DND-41 (cell line): ENCODE results near the gene AASDH.

ENCODE experiments used
- EZH2 ChIP-seq: IDR thresholded peaks from 3 replicates; pipeline ENCODE4 v1.6.1; 2012; ENCODE audit warnings: borderline replicate concordance, low read depth, mild to moderate bottlenecking, moderate library complexity, low read length, inconsistent platforms; ENCODE audit not compliant: severe bottlenecking
- TF ChIP-seq, protein P1 (sequence below): IDR thresholded peaks from 2 replicates; pipeline ENCODE4 v1.5.1; 2012; ENCODE audit warnings: borderline replicate concordance, low read length, moderate library complexity, mild to moderate bottlenecking; ENCODE audit not compliant: poor library complexity, severe bottlenecking; ENCODE audit errors: extremely low read depth

DNA sequence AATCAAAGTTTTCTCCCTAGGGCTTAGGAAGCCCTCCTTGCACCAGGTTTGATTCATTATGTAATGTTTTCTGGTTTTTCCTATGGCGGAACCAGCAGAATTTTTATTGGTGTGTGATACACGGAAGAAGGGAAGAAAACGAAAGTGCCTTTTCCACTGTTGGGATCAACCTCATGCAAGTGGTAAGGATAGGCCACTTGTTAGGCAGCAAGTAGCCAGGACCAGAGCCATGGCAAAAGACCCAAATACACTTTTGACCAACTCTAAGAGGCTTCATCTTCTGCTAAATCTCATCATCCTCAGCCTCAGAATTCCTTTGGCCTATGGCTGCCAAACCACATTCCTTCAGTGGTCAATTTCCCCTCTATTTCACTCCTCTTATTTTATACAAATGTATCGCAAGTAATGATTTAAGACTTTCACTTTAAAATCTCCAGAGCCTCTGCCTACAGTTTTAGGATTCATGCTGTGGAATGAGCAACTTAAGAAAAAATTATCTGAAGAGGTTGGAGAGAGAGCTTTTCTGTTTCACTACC is 26.9 kb upstream of the AASDH start:
- TF ChIP-seq, protein P1, sequence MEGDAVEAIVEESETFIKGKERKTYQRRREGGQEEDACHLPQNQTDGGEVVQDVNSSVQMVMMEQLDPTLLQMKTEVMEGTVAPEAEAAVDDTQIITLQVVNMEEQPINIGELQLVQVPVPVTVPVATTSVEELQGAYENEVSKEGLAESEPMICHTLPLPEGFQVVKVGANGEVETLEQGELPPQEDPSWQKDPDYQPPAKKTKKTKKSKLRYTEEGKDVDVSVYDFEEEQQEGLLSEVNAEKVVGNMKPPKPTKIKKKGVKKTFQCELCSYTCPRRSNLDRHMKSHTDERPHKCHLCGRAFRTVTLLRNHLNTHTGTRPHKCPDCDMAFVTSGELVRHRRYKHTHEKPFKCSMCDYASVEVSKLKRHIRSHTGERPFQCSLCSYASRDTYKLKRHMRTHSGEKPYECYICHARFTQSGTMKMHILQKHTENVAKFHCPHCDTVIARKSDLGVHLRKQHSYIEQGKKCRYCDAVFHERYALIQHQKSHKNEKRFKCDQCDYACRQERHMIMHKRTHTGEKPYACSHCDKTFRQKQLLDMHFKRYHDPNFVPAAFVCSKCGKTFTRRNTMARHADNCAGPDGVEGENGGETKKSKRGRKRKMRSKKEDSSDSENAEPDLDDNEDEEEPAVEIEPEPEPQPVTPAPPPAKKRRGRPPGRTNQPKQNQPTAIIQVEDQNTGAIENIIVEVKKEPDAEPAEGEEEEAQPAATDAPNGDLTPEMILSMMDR: no peak
- TF ChIP-seq EZH2: no peak
